ENCODE measurements around the gene P2RY2. TPM values are rescaled to one million over a fixed set of nuclear protein-coding genes. Genes with fewer than 3 reads are reported as not detected.

The P2RY2 gene
- polyA plus RNA-seq, 3 donors = 2.8 to 24.1 (median 12.7) TPM

GRCh38 chr11:73242251-73243092 is 24.4 kb downstream of the P2RY2 start:
- TF ChIP-seq CTCF (IDR thresholded peaks at IDR 0.05) = peak; percentile 96
- H3K4me2 ChIP-seq (replicated peaks; ENCODE audit: extremely low read depth, low read length, poor library complexity, severe bottlenecking) = peak overlapping the region; percentile 52
- H3K79me2 ChIP-seq (ENCODE audit: insufficient read depth, low read length) = peaks cover 29% of the 10 kb centered on the region
- peak overlapping the region; percentile 31 to 52 for H3K27ac ChIP-seq (ENCODE audit: low read depth in 1 of 2, low read length in 2 of 2)
- no peak overlapping the region for H3K4me3 ChIP-seq (replicated peaks in 1 of 3; ENCODE audit: low read depth in 2 of 3, low read length in 3 of 3)
- peaks cover 0 to 6% of the 10 kb centered on the region in 2 donors for H3K4me1 ChIP-seq (ENCODE audit: control insufficient read depth in 1 of 2, insufficient read depth in 2 of 2, low read length in 2 of 2)
- Mint-ChIP-seq H3K4me3 (peak overlapping the region in 1 of 2 donors; percentile 59), H3K9me3 (no peaks in the 10 kb centered on the region), H3K36me3 (peaks cover 45 to 74% of the 10 kb centered on the region in 2 donors), H3K27ac (peak overlapping the region in 6 of 7 donors; percentile 3 to 78 (median 48)), H3K4me1 (peaks cover 19% of the 10 kb centered on the region), H3K27me3 (ENCODE audit: low read depth in 3 of 3) (no peaks in the 10 kb centered on the region)
- intact Hi-C loops (cut with micrococcal nuclease) = loop anchor here (2.0 to 10.0 kb wide), 3 partner anchors 320 to 412 kb away; no protein-coding TSS in a partner anchor
- peaks cover 34 to 73% of the 10 kb centered on the region in 2 donors for H3K36me3 ChIP-seq (replicated peaks in 1 of 2; ENCODE audit: control insufficient read depth in 1 of 2, insufficient read depth in 2 of 2, low read length in 2 of 2)
- WGBS (ENCODE audit: insufficient coverage) = 22% methylated on average over 10 of the region's 12 CpGs
- no peaks in the 10 kb centered on the region for H3K9me3 ChIP-seq (replicated peaks in 1 of 2; ENCODE audit: control insufficient read depth in 1 of 2, insufficient read depth in 1 of 2, low read length in 2 of 2)
- H4K20me1 ChIP-seq (ENCODE audit: insufficient read depth, low read length) = peaks cover 15% of the 10 kb centered on the region
- no peak overlapping the region for H3K9ac ChIP-seq (ENCODE audit: insufficient read depth, low read length, poor library complexity, severe bottlenecking)
- H2AFZ ChIP-seq (ENCODE audit: insufficient read depth, low read depth, low read length, poor library complexity, severe bottlenecking) = peak overlapping the region; percentile 89
- DNase-seq = peak; percentile 29 to 70 (median 53)
- no peaks in the 10 kb centered on the region for H3K27me3 ChIP-seq (ENCODE audit: control insufficient read depth in 2 of 2, insufficient read depth in 2 of 2, low read length in 2 of 2)

GRCh38 chr11:73243093-73243485 is 25.0 kb downstream of the P2RY2 start:
- Histone ChIP-seq H4K20me1 (ENCODE audit: insufficient read depth, low read length) (peaks cover 15% of the 10 kb centered on the region), H3K27ac (ENCODE audit: low read depth in 1 of 2, low read length in 2 of 2) (peak overlapping the region in 1 of 2 donors; percentile 52), H3K4me1 (ENCODE audit: control insufficient read depth in 1 of 2, insufficient read depth in 2 of 2, low read length in 2 of 2) (peaks cover 0 to 6% of the 10 kb centered on the region in 2 donors), H2AFZ (ENCODE audit: insufficient read depth, low read depth, low read length, poor library complexity, severe bottlenecking) (no peak overlapping the region), H3K36me3 (replicated peaks in 1 of 2; ENCODE audit: control insufficient read depth in 1 of 2, insufficient read depth in 2 of 2, low read length in 2 of 2) (peaks cover 28 to 67% of the 10 kb centered on the region in 2 donors), H3K9ac (ENCODE audit: insufficient read depth, low read length, poor library complexity, severe bottlenecking) (no peak overlapping the region), H3K4me3 (replicated peaks in 1 of 3; ENCODE audit: low read depth in 2 of 3, low read length in 3 of 3) (no peak overlapping the region), H3K27me3 (ENCODE audit: control insufficient read depth in 2 of 2, insufficient read depth in 2 of 2, low read length in 2 of 2) (no peaks in the 10 kb centered on the region), H3K4me2 (replicated peaks; ENCODE audit: extremely low read depth, low read length, poor library complexity, severe bottlenecking) (no peak overlapping the region), H3K79me2 (ENCODE audit: insufficient read depth, low read length) (peaks cover 23% of the 10 kb centered on the region), H3K9me3 (replicated peaks in 1 of 2; ENCODE audit: control insufficient read depth in 1 of 2, insufficient read depth in 1 of 2, low read length in 2 of 2) (no peaks in the 10 kb centered on the region)
- intact Hi-C loops (cut with micrococcal nuclease) = loop anchor here (2.0 to 10.0 kb wide), 3 partner anchors 321 to 412 kb away; no protein-coding TSS in a partner anchor
- TF ChIP-seq CTCF (IDR thresholded peaks at IDR 0.05) = no peak
- Mint-ChIP-seq H3K27me3 (ENCODE audit: low read depth in 3 of 3) (no peaks in the 10 kb centered on the region), H3K4me3 (no peak overlapping the region), H3K36me3 (peaks cover 39 to 69% of the 10 kb centered on the region in 2 donors), H3K9me3 (no peaks in the 10 kb centered on the region), H3K4me1 (peaks cover 14% of the 10 kb centered on the region), H3K27ac (peak overlapping the region in 2 of 7 donors; percentile 27 to 75)
- WGBS (ENCODE audit: insufficient coverage) = 91% methylated on average over 6 of the region's 8 CpGs
- DNase-seq = no peak

Measured in CD14-positive monocyte (primary cell).